Activated B cell treated with CpG ODN at 0.5 μM for 24 hours (primary cell): ENCODE data around the gene AGBL1. TPM values are rescaled to one million over a fixed set of nuclear protein-coding genes. Genes with fewer than 3 reads are reported as not detected.

ENCODE experiments used
- ATAC-seq: fragments of 200-7000 bp; cut with Tn5 transposase; one replicate; pipeline ENCODE4 v1.10.0; 2021; ENCODE audit warnings: low read depth, mild to moderate bottlenecking, moderate library complexity
- CTCF ChIA-PET: fragments of 350-600 bp; sonication (Branson Sonifier 250); formaldehyde crosslinking; loops from one replicate; lab custom pipeline; 2021; ENCODE audit warnings: antibody characterized with exemption; lab: Charles Lee
- POLR2A ChIA-PET: fragments of 350-600 bp; sonication (Branson Sonifier 250); formaldehyde crosslinking; loops from one replicate; lab custom pipeline; 2021; ENCODE audit warnings: antibody characterized with exemption; lab: Charles Lee
- DNase-seq: peaks from one replicate; pipeline ENCODE4 v3.0.0; 2022
- H3K27ac Mint-ChIP-seq: one replicate; pipeline ENCODE4 v1.8.0; 2020; ENCODE audit warnings: mixed read lengths
- H3K27me3 Mint-ChIP-seq: one replicate; pipeline ENCODE4 v1.8.0; 2021; ENCODE audit warnings: mixed read lengths
- H3K36me3 Mint-ChIP-seq: one replicate; pipeline ENCODE4 v1.8.0; 2021; ENCODE audit warnings: low read depth, mixed read lengths
- H3K4me1 Mint-ChIP-seq: one replicate; pipeline ENCODE4 v1.8.0; 2021; ENCODE audit warnings: mixed read lengths
- H3K4me3 Mint-ChIP-seq: one replicate; pipeline ENCODE4 v1.8.0; 2020; ENCODE audit warnings: mild to moderate bottlenecking, mixed read lengths
- H3K9me3 Mint-ChIP-seq: one replicate; pipeline ENCODE4 v1.8.0; 2020; ENCODE audit warnings: mixed read lengths
- intact Hi-C: fragments of 100-400 bp; cut with micrococcal nuclease; formaldehyde crosslinking; loops from one replicate; pipeline ENCODE4 v1.15.1; 2024
- total RNA-seq: library from RNA; stranded (reverse); gene quantifications from 2 replicates; pipeline ENCODE4 v1.2.3, GENCODE V29; 2022
- TF ChIP-seq, protein P1 (sequence below): fragments of 200-600 bp; IDR thresholded peaks from one replicate; pipeline ENCODE4 v1.8.0; 2022; ENCODE audit warnings: antibody characterized with exemption, mild to moderate bottlenecking

Gene AGBL1
- total RNA-seq, 1 donor from 2014 or later = not detected

DNA sequence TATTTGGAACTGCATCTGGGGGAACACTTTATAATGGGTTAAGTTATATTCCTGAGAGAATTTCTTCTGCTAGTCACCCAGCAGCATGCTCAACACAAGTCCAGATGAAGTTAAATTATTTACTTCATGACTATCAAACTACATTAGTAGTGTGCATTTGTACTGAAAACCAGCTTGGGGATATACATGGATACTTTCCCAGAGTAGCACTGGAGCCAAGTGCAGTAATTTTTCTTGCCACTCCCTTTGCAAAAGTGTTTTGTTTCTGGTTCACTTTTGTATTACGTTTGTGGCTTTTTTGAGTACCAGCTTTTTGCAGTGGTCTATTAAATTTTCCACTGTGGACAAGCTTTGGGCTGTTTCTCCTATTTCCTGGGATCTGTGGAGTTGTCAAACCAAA, 243.0 kb downstream of the AGBL1 start:
- TF ChIP-seq, protein P1, sequence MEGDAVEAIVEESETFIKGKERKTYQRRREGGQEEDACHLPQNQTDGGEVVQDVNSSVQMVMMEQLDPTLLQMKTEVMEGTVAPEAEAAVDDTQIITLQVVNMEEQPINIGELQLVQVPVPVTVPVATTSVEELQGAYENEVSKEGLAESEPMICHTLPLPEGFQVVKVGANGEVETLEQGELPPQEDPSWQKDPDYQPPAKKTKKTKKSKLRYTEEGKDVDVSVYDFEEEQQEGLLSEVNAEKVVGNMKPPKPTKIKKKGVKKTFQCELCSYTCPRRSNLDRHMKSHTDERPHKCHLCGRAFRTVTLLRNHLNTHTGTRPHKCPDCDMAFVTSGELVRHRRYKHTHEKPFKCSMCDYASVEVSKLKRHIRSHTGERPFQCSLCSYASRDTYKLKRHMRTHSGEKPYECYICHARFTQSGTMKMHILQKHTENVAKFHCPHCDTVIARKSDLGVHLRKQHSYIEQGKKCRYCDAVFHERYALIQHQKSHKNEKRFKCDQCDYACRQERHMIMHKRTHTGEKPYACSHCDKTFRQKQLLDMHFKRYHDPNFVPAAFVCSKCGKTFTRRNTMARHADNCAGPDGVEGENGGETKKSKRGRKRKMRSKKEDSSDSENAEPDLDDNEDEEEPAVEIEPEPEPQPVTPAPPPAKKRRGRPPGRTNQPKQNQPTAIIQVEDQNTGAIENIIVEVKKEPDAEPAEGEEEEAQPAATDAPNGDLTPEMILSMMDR = no peak

DNA sequence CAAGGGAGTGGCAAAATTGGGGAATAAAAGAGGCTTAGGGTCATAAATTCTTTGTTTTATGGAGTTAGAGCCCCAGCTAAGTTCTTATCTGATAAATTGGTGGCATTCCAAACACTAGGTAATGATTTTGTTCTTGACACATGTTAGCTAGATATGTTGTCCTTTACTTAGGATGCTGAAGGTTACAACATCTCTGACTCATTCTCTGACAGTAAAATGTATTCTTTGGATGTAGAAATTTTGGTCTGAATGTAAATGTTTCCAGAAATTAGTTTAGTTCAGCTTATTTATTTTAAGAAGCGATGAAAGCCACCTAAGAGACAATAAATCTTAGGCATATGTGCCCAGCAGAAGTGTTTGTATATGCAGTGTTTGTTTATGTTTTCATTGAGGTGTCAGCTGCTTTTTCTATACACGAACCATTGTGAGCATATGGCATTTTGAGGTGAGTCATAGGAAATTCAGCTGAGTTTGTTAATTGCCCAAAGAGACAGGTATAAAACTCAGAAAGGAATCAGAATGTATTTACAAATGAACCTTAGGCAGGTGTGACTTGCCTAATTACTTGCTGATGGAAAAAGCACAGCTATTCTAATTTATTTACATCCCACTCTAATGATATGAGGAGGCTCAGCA, 247.7 kb downstream of the AGBL1 start:
- Mint-ChIP-seq H3K27me3 (no peaks in the 10 kb centered on the region), H3K9me3 (peaks cover 12% of the 10 kb centered on the region), H3K36me3 (no peaks in the 10 kb centered on the region), H3K4me3 (no peak overlapping the region), H3K4me1 (no peaks in the 10 kb centered on the region), H3K27ac (no peak overlapping the region)
- DNase-seq (no peak), ATAC-seq (no peak)
- POLR2A ChIA-PET = no interaction called here
- CTCF ChIA-PET = no interaction called here
- TF ChIP-seq, protein P1 = no peak
- intact Hi-C loops = no loop called here

More for the DNA sequence above, 243.0 kb downstream of the AGBL1 start:
- H3K27ac Mint-ChIP-seq = no peak overlapping the region
- ATAC-seq = no peak
- peaks cover 5% of the 10 kb centered on the region for H3K9me3 Mint-ChIP-seq
- H3K27me3 Mint-ChIP-seq = no peaks in the 10 kb centered on the region
- H3K4me3 Mint-ChIP-seq = no peak overlapping the region
- ChIA-PET POLR2A (no interaction called here), CTCF (no interaction called here)
- DNase-seq = no peak
- H3K36me3 Mint-ChIP-seq = no peaks in the 10 kb centered on the region
- H3K4me1 Mint-ChIP-seq = no peaks in the 10 kb centered on the region
- intact Hi-C loops = no loop called here

DNA sequence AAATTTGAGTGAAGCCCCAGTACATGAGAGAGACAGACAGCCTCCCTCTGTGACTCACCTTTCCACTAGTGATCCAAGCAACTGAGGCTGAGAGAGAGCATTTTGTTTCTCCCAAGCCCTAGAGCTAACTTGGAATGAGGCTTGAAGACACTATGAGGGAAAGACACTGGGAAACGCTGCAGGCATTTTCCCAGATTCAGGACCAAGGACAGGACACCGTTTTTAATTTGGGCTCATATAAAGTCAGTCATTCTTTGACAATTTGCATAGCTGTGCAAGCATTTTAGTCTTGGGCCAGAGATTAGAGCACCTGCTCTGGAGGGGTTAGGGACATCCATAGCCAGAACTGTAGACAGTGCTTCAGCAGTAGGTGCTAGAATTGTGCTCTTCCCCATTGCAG, 249.0 kb downstream of the AGBL1 start:
- ATAC-seq (no peak), DNase-seq (no peak)
- intact Hi-C loops = no loop called here
- no peak overlapping the region for H3K27ac Mint-ChIP-seq
- peaks cover 16% of the 10 kb centered on the region for H3K9me3 Mint-ChIP-seq
- TF ChIP-seq, protein P1 = no peak
- H3K27me3 Mint-ChIP-seq = no peaks in the 10 kb centered on the region
- CTCF ChIA-PET = no interaction called here
- POLR2A ChIA-PET = no interaction called here
- no peak overlapping the region for H3K4me3 Mint-ChIP-seq
- H3K36me3 Mint-ChIP-seq = no peaks in the 10 kb centered on the region
- H3K4me1 Mint-ChIP-seq = no peaks in the 10 kb centered on the region

DNA sequence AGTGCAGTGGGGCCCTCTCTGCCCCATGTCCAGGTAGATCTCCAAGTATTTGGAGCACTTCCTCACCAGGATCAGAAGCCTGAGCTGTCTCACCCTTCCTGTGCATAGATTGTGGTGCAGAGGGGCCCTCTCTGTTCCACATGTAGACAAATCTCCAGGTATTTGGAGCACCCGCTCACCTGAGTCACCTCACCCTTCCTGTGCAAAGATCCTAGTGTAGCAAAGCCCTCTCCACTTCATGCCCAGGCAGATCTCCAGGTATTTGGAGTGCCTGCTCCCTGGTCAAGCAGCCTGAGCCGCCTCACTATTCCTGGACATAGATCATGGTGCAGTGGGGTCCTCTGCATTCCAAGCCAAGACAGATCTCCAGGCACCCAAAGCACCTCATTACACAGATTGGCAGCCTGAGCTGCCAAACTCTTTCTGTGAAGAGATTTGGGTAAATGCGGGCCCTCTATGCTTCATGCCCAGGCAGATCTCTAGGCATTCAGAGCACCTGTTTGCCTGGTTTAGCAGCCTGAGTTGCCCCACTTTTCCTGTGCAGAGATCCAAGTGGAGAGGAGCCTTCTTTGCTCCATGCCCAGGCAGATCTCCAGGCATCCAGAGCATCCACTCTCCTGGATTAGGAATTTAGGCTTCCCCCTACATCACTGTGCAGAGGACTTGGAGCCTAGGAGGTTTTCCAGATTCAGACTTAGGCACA, 249.8 kb downstream of the AGBL1 start:
- no peak for ATAC-seq
- no peaks in the 10 kb centered on the region for H3K27me3 Mint-ChIP-seq
- CTCF ChIA-PET = no interaction called here
- intact Hi-C loops = no loop called here
- POLR2A ChIA-PET = no interaction called here
- TF ChIP-seq, protein P1 = no peak
- H3K4me3 Mint-ChIP-seq = no peak overlapping the region
- H3K9me3 Mint-ChIP-seq = peaks cover 16% of the 10 kb centered on the region
- no peaks in the 10 kb centered on the region for H3K36me3 Mint-ChIP-seq
- DNase-seq = no peak
- no peaks in the 10 kb centered on the region for H3K4me1 Mint-ChIP-seq
- no peak overlapping the region for H3K27ac Mint-ChIP-seq

DNA sequence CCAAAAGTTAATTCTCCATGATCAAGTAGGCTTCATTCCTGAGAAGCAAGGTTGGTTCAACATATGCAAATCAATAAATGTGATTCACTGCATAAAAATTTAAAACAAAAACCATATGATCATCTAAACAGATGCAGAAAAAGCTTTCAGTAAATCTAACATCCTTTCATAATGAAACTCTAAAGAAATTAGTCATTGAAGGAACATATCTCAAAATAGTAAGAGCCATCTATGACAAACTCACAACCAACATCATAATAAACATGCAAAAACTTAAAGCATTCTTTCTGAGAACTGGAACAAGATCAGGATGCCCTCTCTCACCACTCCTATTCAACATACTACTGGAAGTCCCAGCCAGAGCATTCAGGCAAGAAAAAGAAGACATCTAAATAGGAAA, 254.1 kb downstream of the AGBL1 start:
- H3K4me1 Mint-ChIP-seq = no peaks in the 10 kb centered on the region
- H3K4me3 Mint-ChIP-seq = no peak overlapping the region
- DNase-seq (no peak), ATAC-seq (no peak)
- H3K36me3 Mint-ChIP-seq = no peaks in the 10 kb centered on the region
- TF ChIP-seq, protein P1 = no peak
- H3K9me3 Mint-ChIP-seq = peaks cover 25% of the 10 kb centered on the region
- no peaks in the 10 kb centered on the region for H3K27me3 Mint-ChIP-seq
- POLR2A ChIA-PET = no interaction called here
- intact Hi-C loops = no loop called here
- H3K27ac Mint-ChIP-seq = no peak overlapping the region
- CTCF ChIA-PET = no interaction called here
